A549 treated with GW870086 at 1 μM for 4 hours (cell line): ENCODE results near the gene ABHD15. TPM values are rescaled to one million over a fixed set of nuclear protein-coding genes. Genes with fewer than 3 reads are reported as not detected.

Experiments used
- total RNA-seq: library from RNA; stranded (reverse); fragments of 200-300 nt; extraction: Qiagen RNA extraction; gene quantifications from 5 replicates; pipeline ENCODE4 v1.2.3, GENCODE V29; 2022; ENCODE audit warnings: low read depth

The ABHD15 gene, protein sequence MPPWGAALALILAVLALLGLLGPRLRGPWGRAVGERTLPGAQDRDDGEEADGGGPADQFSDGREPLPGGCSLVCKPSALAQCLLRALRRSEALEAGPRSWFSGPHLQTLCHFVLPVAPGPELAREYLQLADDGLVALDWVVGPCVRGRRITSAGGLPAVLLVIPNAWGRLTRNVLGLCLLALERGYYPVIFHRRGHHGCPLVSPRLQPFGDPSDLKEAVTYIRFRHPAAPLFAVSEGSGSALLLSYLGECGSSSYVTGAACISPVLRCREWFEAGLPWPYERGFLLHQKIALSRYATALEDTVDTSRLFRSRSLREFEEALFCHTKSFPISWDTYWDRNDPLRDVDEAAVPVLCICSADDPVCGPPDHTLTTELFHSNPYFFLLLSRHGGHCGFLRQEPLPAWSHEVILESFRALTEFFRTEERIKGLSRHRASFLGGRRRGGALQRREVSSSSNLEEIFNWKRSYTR
- total RNA-seq, result 22.0 to 26.9 TPM (median 25.8 TPM) in 5 replicates

GRCh38 chr17:29566473-29567303, at the start of gene ABHD15:
TSS of gene ABHD15 (minus strand) at chr17:29567037. CDS start at chr17:29566966, 71 bp downstream.

DNA sequence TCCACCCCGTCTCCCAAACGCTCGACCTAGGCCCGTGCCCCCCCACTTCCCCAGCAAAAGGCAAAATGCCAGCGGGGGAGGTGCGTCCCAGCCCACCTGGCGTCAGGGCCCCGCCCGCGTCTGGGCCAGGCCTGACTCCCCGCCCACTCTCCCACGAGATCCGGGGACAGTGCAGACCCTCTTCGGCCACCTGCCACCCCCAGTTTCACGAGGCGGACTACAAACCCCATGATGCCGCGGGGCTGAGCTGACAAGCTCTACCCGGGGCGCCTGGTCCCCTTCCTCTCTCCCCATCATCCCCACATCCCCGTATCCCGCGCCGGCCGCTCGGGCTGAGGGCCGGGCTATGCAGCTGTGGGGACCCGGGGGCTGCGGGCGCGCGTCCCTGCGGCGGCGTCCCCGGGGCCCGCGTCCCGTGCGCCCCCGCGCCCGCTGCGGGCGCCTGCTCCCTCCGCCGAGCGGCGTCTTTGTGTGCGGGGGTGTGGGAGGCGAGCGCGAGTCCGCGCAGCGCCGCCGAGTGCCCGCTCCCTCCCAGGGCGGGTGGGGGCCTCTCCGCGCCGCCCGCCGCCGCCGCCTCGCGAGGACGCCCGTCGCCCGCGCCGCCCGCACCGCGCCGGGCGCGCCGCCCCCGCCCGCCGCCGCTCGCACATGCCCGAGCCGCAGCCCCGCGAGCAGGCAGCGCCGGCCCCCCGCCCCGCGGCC, 26.2 kb upstream of the ABHD15 start, which contains the start of gene ANKRD13B:
Gene ANKRD13B, plus strand, starts transcription at position 283 of the 702 bp plus-strand sequence. CDS start 490 bp downstream, outside the sequence.

GRCh38 chr17:29589524-29590410, 22.9 kb upstream of the ABHD15 start, which contains the start of gene GIT1:
TSS of gene GIT1 (minus strand) at chr17:29589648. CDS start at chr17:29589378, 270 bp downstream.

GRCh38 chr17:29568331-29569244, 1.8 kb upstream of the ABHD15 start, which contains the start of gene TP53I13:
TSS of gene TP53I13 (plus strand) at chr17:29568701. CDS start at chr17:29568759, 58 bp downstream.

Other genes with a start within 250 kb of the ABHD15 start
- 13.4 to 27.1 TPM (median 22.7 TPM) in 5 replicates for gene TAOK1, start 176.7 kb downstream of the ABHD15 start, total RNA-seq
- gene TP53I13, start 1.7 kb upstream of the ABHD15 start, total RNA-seq, result 72.9 to 103 TPM (median 99.5 TPM) in 5 replicates
- 73.3 to 88.2 TPM (median 82.7 TPM) in 5 replicates for gene GIT1, start 22.6 kb upstream of the ABHD15 start, total RNA-seq
- gene ANKRD13B, start 26.1 kb upstream of the ABHD15 start, total RNA-seq, result 18.4 to 30.3 TPM (median 27.1 TPM) in 5 replicates
- gene CORO6, start 55.9 kb upstream of the ABHD15 start, total RNA-seq, result 5.9 to 7.5 TPM (median 6.9 TPM) in 5 replicates